Cardiac fibroblast (primary cell): ENCODE measurements around the gene CCM2.
A peak's percentile ranks its signal among the peaks of the same experiment; 100 is the strongest.

Experiments used
- DNase-seq, 2 donors: peaks; one replicate each; pipeline versions ENCODE4 v3.0.0 to v3.0.0-alpha.2; 2010; ENCODE audit warnings: low read depth in 2 of 2
- H3K4me3 ChIP-seq, 2 donors: replicated peaks in 1 of 2; 1 replicate in 1 of 2; 2 replicates in 1 of 2; pipeline ENCODE4 v1.5.1; 2011; ENCODE audit warnings: low read depth in 2 of 2, low read length in 2 of 2, mild to moderate bottlenecking in 2 of 2, moderate library complexity in 1 of 2
- CTCF ChIP-seq: IDR thresholded peaks from one replicate; pipeline ENCODE4 v1.5.1; 2011; ENCODE audit warnings: low read depth, mild to moderate bottlenecking, low read length, inconsistent platforms

CCM2 gene

DNA sequence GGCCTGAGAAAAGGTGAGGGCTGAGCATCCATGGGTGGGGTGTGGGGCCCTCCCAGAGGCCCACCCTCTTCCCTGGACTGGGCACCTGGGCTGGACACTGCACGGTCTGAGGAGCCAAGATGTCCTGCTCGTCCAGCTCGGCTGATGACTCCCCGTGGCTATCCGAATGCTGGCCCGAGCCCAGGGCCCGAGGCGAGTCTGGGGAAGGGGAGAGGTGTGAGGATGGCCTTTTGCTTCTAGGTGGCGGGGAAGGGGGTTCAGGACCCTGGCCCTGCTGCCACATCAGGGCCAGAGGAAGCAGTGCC, 81.6 kb downstream of the CCM2 start:
- TF ChIP-seq CTCF: no peak
- DNase-seq: no peak

GRCh38 chr7:45082031-45082830, 82.2 kb downstream of the CCM2 start:
- no peak overlapping the region for H3K4me3 ChIP-seq
- peak; percentile 29 to 70 for DNase-seq
- TF ChIP-seq CTCF: no peak

More for the DNA sequence above, 81.6 kb downstream of the CCM2 start:
- no peak overlapping the region for H3K4me3 ChIP-seq

GRCh38 chr7:45082831-45083331, 82.9 kb downstream of the CCM2 start:
- TF ChIP-seq CTCF: no peak
- H3K4me3 ChIP-seq: no peak overlapping the region

DNA sequence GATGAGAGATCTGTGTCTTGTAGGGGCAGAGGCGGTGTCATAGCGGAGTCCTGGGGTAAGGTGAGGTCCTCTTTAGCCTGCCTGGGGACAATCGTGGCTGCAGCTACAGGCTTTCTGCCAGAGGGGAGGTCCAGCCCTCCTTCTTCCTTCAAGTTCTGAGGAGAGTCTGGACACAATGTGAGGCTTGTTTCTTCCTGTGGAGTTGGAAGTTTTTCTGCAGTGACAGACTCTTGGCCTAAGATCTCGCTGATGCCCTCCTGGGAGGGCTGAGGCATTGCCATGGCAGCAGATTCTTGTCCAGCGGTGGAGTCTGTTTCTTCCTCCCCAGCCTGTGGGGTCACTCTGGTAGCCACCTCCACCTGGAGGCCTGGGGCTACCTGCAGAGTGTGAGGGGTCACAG, 84.3 kb downstream of the CCM2 start:
- no peak overlapping the region for H3K4me3 ChIP-seq
- DNase-seq: no peak
- no peak for TF ChIP-seq CTCF

More at GRCh38 chr7:45082831-45083331, 82.9 kb downstream of the CCM2 start:
- no peak for DNase-seq

- no peak for TF ChIP-seq CTCF
- no peak for DNase-seq
- no peak overlapping the region for H3K4me3 ChIP-seq
Observed at GRCh38 chr7:45084901-45085618, 85.1 kb downstream of the CCM2 start.

DNA sequence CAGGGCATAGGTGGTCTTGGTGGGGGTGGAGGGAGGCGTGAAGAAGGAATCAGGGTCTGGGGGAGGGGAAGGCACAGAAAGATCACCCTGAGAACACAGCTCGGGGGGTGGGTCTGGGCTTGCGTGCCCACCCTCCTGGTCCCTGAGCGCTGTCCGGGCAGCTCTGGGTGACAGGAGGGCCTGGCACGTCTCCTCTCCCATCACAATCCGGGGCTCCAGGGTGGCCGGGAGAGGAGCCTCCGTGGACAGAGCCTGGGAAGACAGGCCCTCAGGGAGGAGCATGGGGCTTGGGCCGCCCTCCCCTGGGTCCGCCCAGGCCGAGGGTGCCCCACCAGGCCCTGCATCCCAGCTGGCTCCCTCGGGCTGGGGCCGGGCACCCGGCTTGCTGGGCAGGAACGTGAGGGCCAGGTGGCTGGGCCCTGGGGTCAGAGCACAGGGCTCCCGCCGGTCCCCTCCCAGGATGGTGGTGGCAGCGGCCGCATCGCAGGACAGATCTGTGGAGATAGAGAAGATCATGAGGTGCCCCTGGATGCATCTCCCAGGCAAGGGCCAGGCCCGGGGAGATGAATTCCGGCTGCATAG, 85.7 kb downstream of the CCM2 start:
- no peak overlapping the region for H3K4me3 ChIP-seq
- no peak for DNase-seq
- TF ChIP-seq CTCF: no peak
